GM23338 (cell line): Measurements from ENCODE around the gene ZHX3. TPM values are rescaled to one million over a fixed set of nuclear protein-coding genes. Genes with fewer than 3 reads are reported as not detected.

Source experiments
- ATAC-seq: fragments of 200-7000 bp; cut with Tn5 transposase; 3 replicates; pipeline ENCODE4 v1.9.1; 2020
- DNase-seq: peaks from one replicate; pipeline ENCODE4 v3.0.0-alpha.2; 2015; ENCODE audit warnings: low spot score
- H2AFZ ChIP-seq: fragments of 200-600 bp; sonication (generic); 2 replicates; pipeline ENCODE4 v1.8.0; 2016; ENCODE audit warnings: antibody characterized with exemption, mild to moderate bottlenecking, moderate library complexity
- H3F3A ChIP-seq: fragments of 200-600 bp; sonication (generic); replicated peaks from 2 replicates; pipeline ENCODE4 v1.8.0; 2017; ENCODE audit warnings: antibody characterized with exemption, mixed run types, low read depth
- H3K27ac ChIP-seq: fragments of 200-600 bp; sonication (generic); 2 replicates; pipeline ENCODE4 v1.6.1; 2016; ENCODE audit warnings: low read depth
- H3K27me3 ChIP-seq: fragments of 200-600 bp; sonication (generic); 2 replicates; pipeline ENCODE4 v1.8.0; 2016; ENCODE audit warnings: mild to moderate bottlenecking, mixed run types, moderate library complexity; ENCODE audit not compliant: insufficient read depth
- H3K36me3 ChIP-seq: fragments of 200-600 bp; sonication (generic); 2 replicates; pipeline ENCODE4 v1.8.0; 2016; ENCODE audit warnings: mild to moderate bottlenecking; ENCODE audit not compliant: insufficient read depth
- H3K4me1 ChIP-seq: fragments of 200-600 bp; sonication (generic); 2 replicates; pipeline ENCODE4 v1.8.0; 2016; ENCODE audit warnings: mild to moderate bottlenecking, moderate library complexity; ENCODE audit not compliant: insufficient read depth
- H3K4me2 ChIP-seq: fragments of 200-600 bp; sonication (generic); 2 replicates; pipeline ENCODE4 v1.7.1; 2017; ENCODE audit warnings: mixed run types
- H3K4me3 ChIP-seq: fragments of 200-600 bp; sonication (generic); 2 replicates; pipeline ENCODE4 v1.6.1; 2016; ENCODE audit warnings: mixed run types
- H3K79me2 ChIP-seq: fragments of 200-600 bp; sonication (generic); replicated peaks from 2 replicates; pipeline ENCODE4 v1.8.0; 2017; ENCODE audit warnings: mild to moderate bottlenecking; ENCODE audit not compliant: insufficient read depth
- H3K9me2 ChIP-seq: fragments of 200-600 bp; sonication (generic); 2 replicates; pipeline ENCODE4 v1.8.0; 2017; ENCODE audit not compliant: insufficient read depth
- H4K20me1 ChIP-seq: fragments of 200-600 bp; sonication (generic); replicated peaks from 2 replicates; pipeline ENCODE4 v1.8.0; 2017; ENCODE audit warnings: mild to moderate bottlenecking; ENCODE audit not compliant: insufficient read depth
- H3K27ac Mint-ChIP-seq: 2 replicates; pipeline ENCODE4 v1.8.0; 2020; ENCODE audit warnings: inconsistent platforms, mild to moderate bottlenecking, moderate library complexity, mixed read lengths
- H3K27me3 Mint-ChIP-seq: 3 replicates; pipeline ENCODE4 v1.8.0; 2022; ENCODE audit warnings: low read depth, mild to moderate bottlenecking, moderate library complexity, mixed read lengths, inconsistent platforms; ENCODE audit not compliant: insufficient read depth, poor library complexity
- H3K36me3 Mint-ChIP-seq: 3 replicates; pipeline ENCODE4 v1.8.0; 2021; ENCODE audit warnings: low read depth, mild to moderate bottlenecking, inconsistent platforms, moderate library complexity, mixed read lengths
- H3K4me1 Mint-ChIP-seq: 3 replicates; pipeline ENCODE4 v1.8.0; 2020; ENCODE audit warnings: mild to moderate bottlenecking, inconsistent platforms, mixed read lengths
- H3K4me3 Mint-ChIP-seq: 3 replicates; pipeline ENCODE4 v1.8.0; 2021; ENCODE audit warnings: moderate library complexity, mild to moderate bottlenecking, inconsistent platforms, mixed read lengths
- H3K9me3 Mint-ChIP-seq: 3 replicates; pipeline ENCODE4 v1.8.0; 2020; ENCODE audit warnings: moderate library complexity, mild to moderate bottlenecking, inconsistent platforms, mixed read lengths
- CREB1 ChIP-seq: fragments of 250-450 bp; sonication (Bioruptor Pico); IDR thresholded peaks from 2 replicates; pipeline ENCODE4 v1.5.0; 2020; ENCODE audit warnings: low read depth, mild to moderate bottlenecking, moderate library complexity
- EZH2 ChIP-seq: fragments of 200-600 bp; sonication (generic); IDR thresholded peaks from one replicate; pipeline ENCODE4 v1.8.0; 2017; ENCODE audit warnings: antibody characterized with exemption, mild to moderate bottlenecking, low read depth; ENCODE audit not compliant: unreplicated experiment
- NANOG ChIP-seq: IDR thresholded peaks from 2 replicates; pipeline ENCODE4 v1.6.1; 2016; ENCODE audit warnings: antibody characterized with exemption, borderline replicate concordance
- STAT1 ChIP-seq: IDR thresholded peaks from one replicate; pipeline ENCODE4 v1.6.1; 2016; ENCODE audit warnings: antibody characterized with exemption; ENCODE audit not compliant: unreplicated experiment
- polyA plus RNA-seq: library from polyadenylated mRNA; unstranded; fragments of >200 nt; fragmentation: Nextera tagmentation; extraction: Ambion mirVana; gene quantifications from 2 replicates; pipeline ENCODE4 v1.2.1, GENCODE V29; 2016
- total RNA-seq: library from RNA; depleted of rRNA; stranded (reverse); fragments of >200 nt; shearing (Covaris generic); gene quantifications from 2 replicates; pipeline ENCODE4 v1.2.3, GENCODE V29; 2014
- TF ChIP-seq, protein P1 (sequence below): fragments of 250-450 bp; sonication (Bioruptor Pico); IDR thresholded peaks from 2 replicates; pipeline ENCODE4 v1.5.0; 2020; ENCODE audit warnings: mild to moderate bottlenecking, moderate library complexity
- TF ChIP-seq, protein P2 (sequence below): IDR thresholded peaks from one replicate; pipeline ENCODE4 v1.6.1; 2018; ENCODE audit warnings: antibody characterized with exemption; ENCODE audit not compliant: unreplicated experiment

Gene ZHX3
- total and polyA plus RNA-seq, 2 experiments from 2014 or later, result 1.7 to 2.8 TPM

- TF ChIP-seq, protein P1, sequence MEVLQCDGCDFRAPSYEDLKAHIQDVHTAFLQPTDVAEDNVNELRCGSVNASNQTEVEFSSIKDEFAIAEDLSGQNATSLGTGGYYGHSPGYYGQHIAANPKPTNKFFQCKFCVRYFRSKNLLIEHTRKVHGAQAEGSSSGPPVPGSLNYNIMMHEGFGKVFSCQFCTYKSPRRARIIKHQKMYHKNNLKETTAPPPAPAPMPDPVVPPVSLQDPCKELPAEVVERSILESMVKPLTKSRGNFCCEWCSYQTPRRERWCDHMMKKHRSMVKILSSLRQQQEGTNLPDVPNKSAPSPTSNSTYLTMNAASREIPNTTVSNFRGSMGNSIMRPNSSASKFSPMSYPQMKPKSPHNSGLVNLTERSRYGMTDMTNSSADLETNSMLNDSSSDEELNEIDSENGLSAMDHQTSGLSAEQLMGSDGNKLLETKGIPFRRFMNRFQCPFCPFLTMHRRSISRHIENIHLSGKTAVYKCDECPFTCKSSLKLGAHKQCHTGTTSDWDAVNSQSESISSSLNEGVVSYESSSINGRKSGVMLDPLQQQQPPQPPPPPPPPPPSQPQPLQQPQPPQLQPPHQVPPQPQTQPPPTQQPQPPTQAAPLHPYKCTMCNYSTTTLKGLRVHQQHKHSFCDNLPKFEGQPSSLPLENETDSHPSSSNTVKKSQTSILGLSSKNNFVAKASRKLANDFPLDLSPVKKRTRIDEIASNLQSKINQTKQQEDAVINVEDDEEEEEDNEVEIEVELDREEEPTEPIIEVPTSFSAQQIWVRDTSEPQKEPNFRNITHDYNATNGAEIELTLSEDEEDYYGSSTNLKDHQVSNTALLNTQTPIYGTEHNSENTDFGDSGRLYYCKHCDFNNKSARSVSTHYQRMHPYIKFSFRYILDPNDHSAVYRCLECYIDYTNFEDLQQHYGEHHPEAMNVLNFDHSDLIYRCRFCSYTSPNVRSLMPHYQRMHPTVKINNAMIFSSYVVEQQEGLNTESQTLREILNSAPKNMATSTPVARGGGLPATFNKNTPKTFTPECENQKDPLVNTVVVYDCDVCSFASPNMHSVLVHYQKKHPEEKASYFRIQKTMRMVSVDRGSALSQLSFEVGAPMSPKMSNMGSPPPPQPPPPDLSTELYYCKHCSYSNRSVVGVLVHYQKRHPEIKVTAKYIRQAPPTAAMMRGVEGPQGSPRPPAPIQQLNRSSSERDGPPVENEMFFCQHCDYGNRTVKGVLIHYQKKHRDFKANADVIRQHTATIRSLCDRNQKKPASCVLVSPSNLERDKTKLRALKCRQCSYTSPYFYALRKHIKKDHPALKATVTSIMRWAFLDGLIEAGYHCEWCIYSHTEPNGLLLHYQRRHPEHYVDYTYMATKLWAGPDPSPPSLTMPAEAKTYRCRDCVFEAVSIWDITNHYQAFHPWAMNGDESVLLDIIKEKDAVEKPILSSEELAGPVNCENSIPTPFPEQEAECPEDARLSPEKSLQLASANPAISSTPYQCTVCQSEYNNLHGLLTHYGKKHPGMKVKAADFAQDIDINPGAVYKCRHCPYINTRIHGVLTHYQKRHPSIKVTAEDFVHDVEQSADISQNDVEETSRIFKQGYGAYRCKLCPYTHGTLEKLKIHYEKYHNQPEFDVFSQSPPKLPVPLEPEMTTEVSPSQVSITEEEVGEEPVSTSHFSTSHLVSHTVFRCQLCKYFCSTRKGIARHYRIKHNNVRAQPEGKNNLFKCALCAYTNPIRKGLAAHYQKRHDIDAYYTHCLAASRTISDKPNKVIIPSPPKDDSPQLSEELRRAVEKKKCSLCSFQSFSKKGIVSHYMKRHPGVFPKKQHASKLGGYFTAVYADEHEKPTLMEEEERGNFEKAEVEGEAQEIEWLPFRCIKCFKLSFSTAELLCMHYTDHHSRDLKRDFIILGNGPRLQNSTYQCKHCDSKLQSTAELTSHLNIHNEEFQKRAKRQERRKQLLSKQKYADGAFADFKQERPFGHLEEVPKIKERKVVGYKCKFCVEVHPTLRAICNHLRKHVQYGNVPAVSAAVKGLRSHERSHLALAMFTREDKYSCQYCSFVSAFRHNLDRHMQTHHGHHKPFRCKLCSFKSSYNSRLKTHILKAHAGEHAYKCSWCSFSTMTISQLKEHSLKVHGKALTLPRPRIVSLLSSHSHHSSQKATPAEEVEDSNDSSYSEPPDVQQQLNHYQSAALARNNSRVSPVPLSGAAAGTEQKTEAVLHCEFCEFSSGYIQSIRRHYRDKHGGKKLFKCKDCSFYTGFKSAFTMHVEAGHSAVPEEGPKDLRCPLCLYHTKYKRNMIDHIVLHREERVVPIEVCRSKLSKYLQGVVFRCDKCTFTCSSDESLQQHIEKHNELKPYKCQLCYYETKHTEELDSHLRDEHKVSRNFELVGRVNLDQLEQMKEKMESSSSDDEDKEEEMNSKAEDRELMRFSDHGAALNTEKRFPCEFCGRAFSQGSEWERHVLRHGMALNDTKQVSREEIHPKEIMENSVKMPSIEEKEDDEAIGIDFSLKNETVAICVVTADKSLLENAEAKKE (CRISPR knock-in tag), result no peak
- TF ChIP-seq, protein P2, sequence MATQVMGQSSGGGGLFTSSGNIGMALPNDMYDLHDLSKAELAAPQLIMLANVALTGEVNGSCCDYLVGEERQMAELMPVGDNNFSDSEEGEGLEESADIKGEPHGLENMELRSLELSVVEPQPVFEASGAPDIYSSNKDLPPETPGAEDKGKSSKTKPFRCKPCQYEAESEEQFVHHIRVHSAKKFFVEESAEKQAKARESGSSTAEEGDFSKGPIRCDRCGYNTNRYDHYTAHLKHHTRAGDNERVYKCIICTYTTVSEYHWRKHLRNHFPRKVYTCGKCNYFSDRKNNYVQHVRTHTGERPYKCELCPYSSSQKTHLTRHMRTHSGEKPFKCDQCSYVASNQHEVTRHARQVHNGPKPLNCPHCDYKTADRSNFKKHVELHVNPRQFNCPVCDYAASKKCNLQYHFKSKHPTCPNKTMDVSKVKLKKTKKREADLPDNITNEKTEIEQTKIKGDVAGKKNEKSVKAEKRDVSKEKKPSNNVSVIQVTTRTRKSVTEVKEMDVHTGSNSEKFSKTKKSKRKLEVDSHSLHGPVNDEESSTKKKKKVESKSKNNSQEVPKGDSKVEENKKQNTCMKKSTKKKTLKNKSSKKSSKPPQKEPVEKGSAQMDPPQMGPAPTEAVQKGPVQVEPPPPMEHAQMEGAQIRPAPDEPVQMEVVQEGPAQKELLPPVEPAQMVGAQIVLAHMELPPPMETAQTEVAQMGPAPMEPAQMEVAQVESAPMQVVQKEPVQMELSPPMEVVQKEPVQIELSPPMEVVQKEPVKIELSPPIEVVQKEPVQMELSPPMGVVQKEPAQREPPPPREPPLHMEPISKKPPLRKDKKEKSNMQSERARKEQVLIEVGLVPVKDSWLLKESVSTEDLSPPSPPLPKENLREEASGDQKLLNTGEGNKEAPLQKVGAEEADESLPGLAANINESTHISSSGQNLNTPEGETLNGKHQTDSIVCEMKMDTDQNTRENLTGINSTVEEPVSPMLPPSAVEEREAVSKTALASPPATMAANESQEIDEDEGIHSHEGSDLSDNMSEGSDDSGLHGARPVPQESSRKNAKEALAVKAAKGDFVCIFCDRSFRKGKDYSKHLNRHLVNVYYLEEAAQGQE, result no peak
- TF ChIP-seq STAT1 (no peak), EZH2 (no peak)
Measured at GRCh38 chr20:41272339-41272738, 45.2 kb downstream of the ZHX3 start (continued).

DNA sequence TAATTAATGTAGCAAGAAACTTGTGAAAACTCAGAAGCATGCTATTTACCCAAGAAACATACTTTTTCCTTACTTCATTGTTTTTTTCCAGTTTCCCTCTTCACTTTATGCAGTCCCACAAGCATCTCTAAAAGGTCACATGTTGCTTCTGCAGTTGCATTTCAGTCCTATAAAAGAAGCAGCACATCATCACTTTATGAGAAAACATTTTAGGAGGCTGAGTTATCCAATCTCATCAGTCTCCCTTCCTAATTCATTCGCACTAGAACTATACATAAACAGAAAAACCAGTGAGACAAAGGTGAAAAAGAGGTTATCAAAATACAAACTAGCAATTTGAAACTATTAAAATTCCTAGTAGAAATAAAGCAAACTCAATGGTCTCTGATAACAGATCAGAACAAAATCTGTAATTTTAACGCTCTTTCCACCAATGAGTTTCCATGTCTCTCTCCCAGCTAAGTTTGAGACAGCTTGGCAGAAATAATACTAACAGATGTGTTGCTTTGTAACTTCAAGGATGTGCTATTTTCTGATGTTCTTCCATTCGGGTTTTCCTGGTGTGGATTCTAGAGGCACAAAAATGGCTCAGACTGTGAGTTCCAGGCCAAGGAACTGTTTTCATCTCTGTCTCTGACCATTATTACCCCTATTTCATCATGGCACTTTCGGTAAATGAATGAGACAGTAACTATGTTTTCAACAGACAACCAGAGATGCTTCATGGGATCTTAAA, 48.4 kb downstream of the ZHX3 start:
- H3K27ac Mint-ChIP-seq, result no peak overlapping the region
- H2AFZ ChIP-seq, result no peak overlapping the region
- no peak overlapping the region for H3K4me3 Mint-ChIP-seq
- no peak overlapping the region for H3K4me2 ChIP-seq
- H4K20me1 ChIP-seq, result no peaks in the 10 kb centered on the region
- DNase-seq, result no peak
- H3K36me3 ChIP-seq, result no peaks in the 10 kb centered on the region
- H3K27me3 Mint-ChIP-seq, result no peaks in the 10 kb centered on the region
- peaks cover 10% of the 10 kb centered on the region; the same call in 1 of the 2 replicates for H3K4me1 ChIP-seq
- no peaks in the 10 kb centered on the region for H3F3A ChIP-seq
- no peak for ATAC-seq
- H3K4me1 Mint-ChIP-seq, result peaks cover 7% of the 10 kb centered on the region
- H3K27me3 ChIP-seq, result no peaks in the 10 kb centered on the region
- no peak overlapping the region for H3K27ac ChIP-seq
- no peaks in the 10 kb centered on the region for H3K79me2 ChIP-seq
- H3K4me3 ChIP-seq, result no peak overlapping the region
- H3K36me3 Mint-ChIP-seq, result no peaks in the 10 kb centered on the region
- no peaks in the 10 kb centered on the region for H3K9me3 Mint-ChIP-seq
- no peaks in the 10 kb centered on the region for H3K9me2 ChIP-seq
- TF ChIP-seq CREB1 (no peak), NANOG (no peak), STAT1 (no peak)
